T1000 (cell line): Measurements from ENCODE around the gene PARVA.

ENCODE experiments used
- DNase-seq: peaks from one replicate; lab custom pipeline; 2025; ENCODE audit warnings: mixed read lengths; lab: John Stamatoyannopoulos, UW

The PARVA gene

GRCh38 chr11:12531020-12531419 lies 153.6 kb downstream of the PARVA start:
- no peak for DNase-seq

DNA sequence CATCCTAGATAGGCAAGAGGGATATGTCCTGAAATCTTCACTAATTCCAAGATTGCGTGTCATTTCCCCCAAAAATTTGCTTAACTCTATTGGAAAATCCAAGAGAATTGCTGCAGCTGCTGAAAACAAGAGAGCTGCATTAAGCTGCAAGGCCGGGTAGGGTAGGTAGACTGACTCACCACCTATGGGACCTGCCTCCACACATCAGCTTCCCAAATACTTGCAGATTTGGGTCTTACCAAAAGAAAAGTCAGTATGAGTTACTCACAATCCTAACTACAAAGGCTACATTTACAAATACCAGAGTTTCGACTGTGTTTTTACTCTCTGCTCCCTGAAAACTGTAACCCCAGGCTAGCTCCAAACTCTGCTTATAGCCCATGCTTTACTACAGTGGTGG lies 154.3 kb downstream of the PARVA start:
- DNase-seq = no peak

DNA sequence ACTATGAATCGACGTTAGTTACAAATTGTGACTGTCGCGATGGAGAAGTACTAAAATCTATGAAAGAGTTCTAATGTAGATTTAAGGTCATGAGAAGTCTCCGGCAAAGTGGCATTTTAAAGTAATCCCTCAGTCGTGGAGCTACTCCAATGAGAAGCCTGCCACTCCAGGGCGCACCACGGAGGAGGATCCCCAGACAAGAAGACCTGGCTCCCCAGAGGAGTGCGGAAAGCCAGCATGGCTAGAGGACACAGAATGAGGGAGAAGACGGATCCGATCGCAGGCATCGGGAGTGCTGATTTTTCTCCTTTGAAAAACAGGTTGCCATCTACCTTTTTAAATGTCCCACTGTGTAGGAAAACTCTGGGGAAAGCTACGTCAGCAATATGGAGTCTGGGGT lies 155.2 kb downstream of the PARVA start:
- DNase-seq = no peak

GRCh38 chr11:12534549-12534948 lies 157.2 kb downstream of the PARVA start:
- no peak for DNase-seq

DNA sequence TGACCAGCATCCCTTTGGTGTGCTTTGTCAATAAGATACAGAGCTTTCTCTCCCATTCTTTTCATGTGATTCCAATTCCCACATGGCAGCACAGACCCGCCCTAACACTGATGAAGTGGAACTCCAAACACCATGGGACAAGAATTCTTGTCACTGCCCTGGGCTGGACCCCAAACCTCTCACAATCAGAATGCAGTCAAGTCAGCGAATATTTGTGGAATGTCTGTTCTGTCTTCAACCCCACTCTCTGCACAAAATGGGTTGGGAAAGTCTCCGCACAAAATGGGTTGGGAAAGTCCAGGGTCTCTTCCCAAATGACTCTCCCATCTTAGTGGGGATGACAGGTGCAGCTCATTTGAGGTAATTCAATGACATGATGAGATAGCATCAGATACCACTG lies 157.9 kb downstream of the PARVA start:
- DNase-seq = no peak

DNA sequence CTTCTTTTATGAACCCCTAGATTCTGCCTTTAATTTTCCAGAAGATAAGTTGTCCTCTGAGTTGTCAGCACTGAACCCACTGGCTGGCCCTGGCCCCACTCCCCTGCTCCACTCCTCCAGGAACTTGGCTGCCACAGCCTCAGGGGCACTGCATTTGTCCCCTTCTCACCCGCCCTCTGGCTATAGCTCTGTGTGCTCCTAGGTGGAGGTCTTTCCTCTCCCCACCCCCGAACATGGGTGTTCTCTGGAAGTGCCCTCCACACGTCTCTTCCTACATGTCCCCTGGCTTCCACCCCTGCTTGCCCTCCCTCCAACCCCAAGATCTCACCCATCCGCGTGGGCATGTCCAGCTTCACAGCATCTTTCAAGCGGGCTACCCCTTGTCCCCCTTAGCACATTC lies 159.2 kb downstream of the PARVA start:
- no peak for DNase-seq

DNA sequence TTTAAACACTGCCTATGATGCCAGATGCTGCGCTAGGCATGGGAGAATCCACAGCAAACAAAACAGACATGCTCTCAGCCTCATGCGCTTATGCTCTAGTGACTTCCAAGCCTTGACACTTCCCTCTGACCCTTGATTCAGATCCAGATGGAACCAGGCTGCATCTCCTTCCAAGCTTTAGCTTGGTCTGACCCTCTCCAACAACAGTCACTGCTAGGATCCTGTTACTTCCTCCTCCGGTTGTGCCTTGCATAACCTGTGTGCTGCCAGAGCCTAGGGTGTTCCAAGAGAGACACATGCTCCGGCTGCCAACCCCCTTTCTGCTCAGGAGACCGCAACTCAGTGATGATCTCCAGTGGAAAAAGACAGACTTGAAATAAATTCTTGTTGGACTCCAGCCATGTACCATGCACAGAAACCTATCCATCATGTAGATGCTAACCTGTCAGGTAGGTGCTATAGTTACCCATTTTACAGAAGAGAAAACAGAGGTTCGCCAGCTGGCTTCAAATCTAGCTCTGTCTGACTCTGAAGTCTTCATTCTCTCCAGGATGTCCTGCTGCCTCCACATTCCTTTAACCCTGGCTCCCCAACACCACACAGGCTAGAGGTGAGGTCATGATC lies 160.5 kb downstream of the PARVA start:
- no peak for DNase-seq

DNA sequence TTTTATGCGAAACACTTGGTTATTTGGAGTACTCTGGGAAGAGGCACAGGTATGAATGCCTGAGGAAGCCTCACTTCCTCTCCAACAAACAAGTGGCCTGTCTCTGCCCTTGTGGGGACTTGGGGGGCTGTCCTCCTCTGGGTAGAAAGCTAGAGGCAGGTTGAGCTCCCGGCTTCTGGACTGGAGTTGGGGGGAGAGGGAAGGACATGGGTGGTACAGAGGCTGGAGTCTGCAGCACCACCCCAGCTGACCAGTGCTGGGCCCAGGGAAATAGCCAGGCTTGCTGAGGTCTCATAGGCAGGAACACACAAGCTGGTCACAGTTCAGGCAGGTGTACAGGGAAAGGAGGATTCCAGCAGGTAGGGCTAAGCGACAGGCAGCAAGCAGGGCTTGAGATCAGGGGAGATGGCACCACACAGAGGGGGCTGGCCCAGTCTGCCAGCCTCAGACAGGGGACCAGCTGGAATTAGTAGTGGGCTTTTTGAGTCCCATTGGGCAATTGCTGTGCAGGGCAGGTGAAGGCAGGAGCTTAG lies 161.6 kb downstream of the PARVA start:
- DNase-seq = no peak

DNA sequence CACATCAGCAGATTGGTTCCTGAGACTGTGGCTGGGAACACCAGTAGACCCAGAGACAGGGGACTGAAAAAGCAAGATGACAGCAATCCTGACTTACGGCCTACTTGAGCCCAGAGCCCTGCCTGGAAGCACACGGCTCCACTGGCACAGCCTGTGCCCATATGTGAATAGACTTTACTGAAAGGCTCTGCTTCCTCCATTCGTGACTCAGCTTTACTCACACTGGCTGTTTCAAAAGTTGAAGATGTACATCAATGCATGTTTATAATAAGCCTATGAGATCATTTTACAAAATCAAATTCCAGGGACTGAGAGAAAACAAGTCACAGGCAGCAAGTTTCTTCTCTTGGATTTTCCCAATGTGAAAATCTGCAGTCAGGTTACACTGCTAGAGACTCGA lies 162.2 kb downstream of the PARVA start:
- no peak for DNase-seq

DNA sequence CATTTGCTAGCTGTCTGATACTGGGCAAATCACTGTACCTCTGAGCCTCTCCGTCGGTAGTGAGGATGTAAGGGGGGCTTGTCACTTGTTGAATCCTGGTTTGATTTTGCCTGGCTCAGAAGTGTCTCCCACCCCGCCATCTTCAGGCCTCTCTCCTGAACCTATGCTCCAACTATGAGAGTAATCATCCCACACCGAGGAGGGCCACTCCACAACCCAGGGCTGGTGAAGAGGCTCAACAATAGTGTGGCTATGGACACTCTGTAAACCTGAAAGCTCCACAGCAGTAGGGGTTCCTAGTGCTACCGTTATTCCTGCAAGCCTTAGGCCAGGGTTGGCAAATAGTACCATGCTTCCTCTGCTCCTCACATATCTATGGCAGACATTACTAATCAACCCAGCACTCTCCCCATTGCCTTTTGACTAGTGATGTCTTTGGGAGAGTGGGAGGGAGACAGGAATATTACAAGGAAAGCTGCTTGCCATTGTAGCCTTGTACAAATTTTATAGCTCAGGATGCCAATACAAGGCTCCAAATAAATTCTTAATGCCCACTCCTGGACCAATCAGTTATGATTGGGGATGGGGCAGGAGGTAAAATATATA lies 162.8 kb downstream of the PARVA start:
- no peak for DNase-seq

DNA sequence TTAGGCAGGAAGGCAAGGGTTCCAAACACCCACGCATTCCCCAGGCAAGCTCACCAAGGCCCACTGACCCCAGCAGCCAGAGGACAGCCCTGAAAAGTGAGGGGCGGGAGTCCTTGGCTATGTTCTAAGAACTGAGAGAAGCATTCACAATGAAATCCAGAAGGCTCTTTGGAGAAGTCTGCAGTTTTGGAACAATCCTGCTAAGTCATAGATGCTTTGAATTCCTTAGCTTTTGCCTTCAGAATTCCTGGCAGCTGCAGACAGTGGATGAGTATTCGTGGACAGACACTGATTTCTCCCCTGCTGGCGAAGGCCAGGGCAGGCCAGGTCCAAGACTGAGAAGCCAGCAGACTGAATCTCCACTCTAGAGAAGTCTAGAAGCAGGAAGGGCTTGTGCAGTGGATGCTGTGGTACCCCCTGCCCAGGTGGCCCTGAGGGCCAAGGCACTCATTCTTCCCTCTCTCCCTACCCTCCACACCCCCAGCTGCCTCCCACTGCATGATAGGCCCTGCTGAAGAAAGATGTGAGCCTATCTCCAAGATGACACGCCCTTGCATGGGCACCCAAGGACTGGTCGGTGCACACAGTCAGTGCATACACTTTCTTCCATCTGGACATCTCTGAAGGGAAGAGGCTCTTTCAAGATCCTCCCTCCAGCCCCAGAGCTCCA lies 163.7 kb downstream of the PARVA start:
- peak; percentile 11 for DNase-seq

- DNase-seq = no peak
Observed at GRCh38 chr11:12541583-12542151, 164.3 kb downstream of the PARVA start.

GRCh38 chr11:12542186-12542935 lies 165.0 kb downstream of the PARVA start:
- DNase-seq = no peak

- no peak for DNase-seq
Observed at GRCh38 chr11:12543596-12544415, 166.4 kb downstream of the PARVA start.

GRCh38 chr11:12544986-12545775 lies 167.8 kb downstream of the PARVA start:
- no peak for DNase-seq

DNA sequence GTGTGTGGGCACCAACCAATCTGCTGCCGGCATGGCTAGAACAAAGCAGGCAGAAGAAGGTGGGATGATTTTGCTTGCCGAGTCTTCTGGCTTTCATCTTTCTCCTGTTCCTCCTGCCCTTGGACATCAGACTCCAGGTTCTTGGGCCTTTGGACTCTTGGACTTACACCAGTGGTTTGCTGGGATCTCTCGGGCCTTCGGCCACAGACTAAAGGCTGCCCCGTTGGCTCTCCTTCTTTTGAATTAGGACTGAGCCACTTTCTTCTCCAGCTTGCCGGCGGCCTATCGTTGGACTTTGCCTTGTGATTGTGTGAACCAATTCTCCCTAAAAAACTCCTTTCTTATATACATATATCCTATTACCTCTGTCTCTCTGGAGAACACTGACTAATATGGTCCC lies 168.8 kb downstream of the PARVA start:
- DNase-seq = no peak

DNA sequence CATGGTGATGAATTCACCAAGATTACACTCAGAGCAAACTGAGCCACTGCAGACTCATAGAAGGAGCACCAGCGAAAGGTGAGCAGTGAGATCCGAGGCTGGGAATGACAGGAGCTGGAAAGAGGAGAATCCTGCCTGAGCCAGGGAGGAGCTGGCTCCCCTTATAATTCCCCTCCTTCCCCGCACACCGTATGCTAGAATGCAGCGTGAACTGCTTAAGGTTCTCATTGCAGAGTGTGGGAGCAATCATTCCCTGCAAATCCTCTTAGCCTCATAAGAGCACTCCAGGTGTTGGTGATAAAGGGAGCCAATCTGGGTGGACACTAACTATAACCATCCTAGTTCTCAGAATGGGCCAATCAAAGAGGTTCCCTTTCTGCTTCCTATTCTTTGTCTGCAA lies 169.3 kb downstream of the PARVA start:
- no peak for DNase-seq

DNA sequence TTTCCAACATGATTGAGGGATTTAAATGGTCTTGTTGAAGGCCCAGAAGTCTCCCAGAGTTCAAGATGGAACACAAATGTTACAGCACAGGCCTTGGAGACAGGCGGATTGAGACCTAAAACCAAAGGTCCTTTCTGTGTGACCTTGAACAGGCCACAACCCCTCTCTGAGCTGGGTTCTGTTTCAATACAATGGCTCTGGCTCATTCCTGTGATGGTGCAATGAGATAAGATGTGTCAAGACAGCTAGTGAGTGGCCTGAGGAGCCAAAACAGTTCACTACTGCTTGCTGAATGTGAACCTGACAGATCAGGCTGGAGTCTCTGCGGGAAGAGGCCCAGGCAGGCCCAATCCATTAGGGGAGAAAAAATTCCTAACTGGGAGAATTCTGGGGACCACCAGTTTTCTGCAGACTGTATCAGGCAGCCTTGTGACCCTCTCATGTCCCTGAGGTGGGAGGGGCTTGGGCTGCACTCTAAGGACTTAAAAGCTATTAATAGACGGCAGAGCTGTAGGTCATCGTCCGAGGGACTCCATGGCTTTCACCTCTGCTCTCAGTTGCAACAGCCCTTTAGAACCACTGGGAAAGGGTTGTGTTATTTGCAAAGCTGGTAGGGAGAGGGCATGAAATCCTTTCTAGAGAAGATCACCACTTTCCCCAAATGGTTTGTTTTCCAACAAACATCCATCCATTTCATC lies 170.7 kb downstream of the PARVA start:
- DNase-seq = no peak

GRCh38 chr11:12552692-12553091 lies 175.3 kb downstream of the PARVA start:
- DNase-seq = no peak

- no peak for DNase-seq
Observed at GRCh38 chr11:12554122-12554521, 176.8 kb downstream of the PARVA start.
